GM12801 (cell line): ENCODE measurements around the gene EXOC2.

Experiments
- CTCF ChIP-seq: IDR thresholded peaks from one replicate; pipeline ENCODE4 v1.5.1; 2011; ENCODE audit warnings: control low read depth; ENCODE audit not compliant: insufficient read length; ENCODE audit errors: extremely low read depth

Gene EXOC2

GRCh38 chr6:686497-686896 lies 6.4 kb downstream of the EXOC2 start:
- no peak for TF ChIP-seq CTCF

DNA sequence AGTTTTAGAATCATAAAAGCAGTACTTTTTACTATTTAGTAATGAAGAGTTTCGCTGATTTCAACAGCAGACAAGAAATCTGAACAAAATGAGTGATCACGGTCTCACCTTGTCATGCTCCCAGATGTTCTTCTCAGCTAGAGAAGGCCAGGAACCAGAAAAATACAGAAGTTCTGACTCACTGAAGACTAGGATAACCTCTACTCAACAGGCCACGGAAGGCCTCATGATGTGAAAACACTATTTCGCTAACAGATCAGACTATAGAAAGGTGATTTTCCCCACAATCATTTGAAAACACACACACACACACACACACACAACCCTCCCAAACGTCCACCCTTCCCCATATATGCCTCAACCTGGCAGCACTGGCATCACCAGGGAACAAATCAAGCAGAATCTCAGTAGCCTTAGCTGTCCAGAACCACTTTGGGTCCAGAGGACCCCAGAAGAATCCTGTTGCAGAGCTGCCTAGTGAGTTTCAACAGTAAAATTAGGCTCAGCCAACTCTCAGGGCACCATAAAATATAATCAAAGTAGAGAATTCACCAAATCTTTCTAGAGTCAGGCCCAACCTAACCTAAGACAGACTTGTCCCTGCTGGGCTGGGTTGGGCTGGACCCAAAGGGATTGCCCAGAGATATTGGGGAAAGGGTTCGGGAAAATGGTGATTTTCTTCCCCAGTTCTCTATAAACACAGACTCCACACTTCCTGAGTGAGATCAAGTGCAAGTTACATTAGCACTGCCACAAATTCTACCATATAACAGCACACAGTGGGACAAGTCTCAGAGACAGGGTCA lies 7.9 kb downstream of the EXOC2 start:
- TF ChIP-seq CTCF, result no peak

GRCh38 chr6:683742-684440 lies 9.0 kb downstream of the EXOC2 start:
- no peak for TF ChIP-seq CTCF

DNA sequence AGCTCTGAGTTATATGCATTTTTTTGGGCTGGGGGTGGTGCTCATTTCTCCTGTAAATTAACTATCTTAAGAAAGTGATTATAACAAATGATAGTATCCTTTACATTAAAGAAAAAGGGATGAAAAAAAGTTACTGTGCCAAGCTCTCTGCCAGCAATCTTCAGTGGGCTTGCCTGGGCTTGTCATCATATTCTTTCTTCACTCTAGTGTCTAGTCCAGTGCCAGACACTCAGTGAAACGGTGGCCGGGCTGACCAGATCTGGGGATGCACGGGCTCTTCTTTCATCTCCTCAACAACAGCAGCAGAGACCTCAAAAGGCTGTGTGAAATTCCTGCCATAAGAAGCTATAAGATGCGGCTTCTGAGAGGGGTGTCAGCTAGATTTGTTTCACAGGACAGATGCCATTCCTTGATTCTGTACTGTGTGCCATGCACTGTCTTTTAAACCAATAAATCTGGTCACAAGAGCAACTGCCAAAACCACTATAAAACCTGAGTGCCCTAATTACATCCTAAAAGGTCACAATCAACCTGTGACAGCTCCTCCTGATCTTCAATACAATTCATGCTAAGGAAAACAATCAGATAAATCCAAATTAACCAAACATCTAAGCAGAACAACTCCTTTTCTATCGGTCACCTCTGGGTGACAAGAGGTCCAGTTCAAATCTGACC lies 12.1 kb downstream of the EXOC2 start:
- no peak for TF ChIP-seq CTCF

DNA sequence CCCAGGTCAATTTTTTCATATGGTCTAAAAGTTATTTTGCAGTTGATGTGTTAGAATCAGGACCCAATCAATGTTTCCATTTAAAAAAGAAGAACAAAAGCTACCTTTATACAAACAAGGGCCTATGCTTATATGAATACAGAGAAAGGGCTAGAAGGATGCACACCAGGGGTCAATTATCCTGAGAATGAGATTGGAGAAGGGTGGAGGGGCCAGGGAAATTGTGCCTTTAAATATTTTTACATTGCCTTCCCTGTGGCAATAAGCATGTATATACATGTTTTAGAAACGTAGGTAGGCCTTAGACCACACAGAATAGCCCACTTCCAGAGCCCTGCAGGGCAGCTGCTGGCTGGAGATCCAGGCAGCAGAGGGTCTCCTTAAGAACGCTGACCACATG lies 12.7 kb downstream of the EXOC2 start:
- TF ChIP-seq CTCF, result no peak

- no peak for TF ChIP-seq CTCF
Observed at GRCh38 chr6:679282-679681, 13.7 kb downstream of the EXOC2 start.

- TF ChIP-seq CTCF, result no peak
Observed at GRCh38 chr6:678520-678919, 14.4 kb downstream of the EXOC2 start.
